ENCODE measurements around the gene MMRN2.

GRCh38 chr10:86958116-86958900, 893 bp upstream of the MMRN2 start, which contains the start of gene SNCG:
- TF ChIP-seq TCF12 (IDR thresholded peaks at IDR 0.05; ENCODE audit: low read depth, low read length) (no peak), EGR1 (IDR thresholded peaks at IDR 0.05; ENCODE audit: borderline replicate concordance, low read depth, low read length) (no peak), CTCF (IDR thresholded peaks at IDR 0.05; ENCODE audit: control extremely low read depth in 1 of 3, insufficient read depth in 1 of 3, low read depth in 1 of 3, low read length in 3 of 3) (no peak), RAD21 (IDR thresholded peaks at IDR 0.05 in 1 of 2, conservative IDR thresholded peaks at IDR 0.05 in 1 of 2; ENCODE audit: low read depth in 2 of 2, low read length in 2 of 2) (no peak), POLR2A (IDR thresholded peaks at IDR 0.05; ENCODE audit: control extremely low read depth in 1 of 2, low read depth in 2 of 2, low read length in 2 of 2) (no peak), CHD2 (IDR thresholded peaks at IDR 0.05; ENCODE audit: low read length) (no peak), EP300 (IDR thresholded peaks at IDR 0.05; ENCODE audit: borderline replicate concordance in 1 of 2, low read depth in 2 of 2, low read length in 2 of 2) (no peak), GABPA (IDR thresholded peaks at IDR 0.05; ENCODE audit: borderline replicate concordance, insufficient read depth, low read length) (no peak), POLR2AphosphoS5 (IDR thresholded peaks at IDR 0.05; ENCODE audit: low read depth, low read length) (no peak)
- TF ChIP-seq, protein P1, sequence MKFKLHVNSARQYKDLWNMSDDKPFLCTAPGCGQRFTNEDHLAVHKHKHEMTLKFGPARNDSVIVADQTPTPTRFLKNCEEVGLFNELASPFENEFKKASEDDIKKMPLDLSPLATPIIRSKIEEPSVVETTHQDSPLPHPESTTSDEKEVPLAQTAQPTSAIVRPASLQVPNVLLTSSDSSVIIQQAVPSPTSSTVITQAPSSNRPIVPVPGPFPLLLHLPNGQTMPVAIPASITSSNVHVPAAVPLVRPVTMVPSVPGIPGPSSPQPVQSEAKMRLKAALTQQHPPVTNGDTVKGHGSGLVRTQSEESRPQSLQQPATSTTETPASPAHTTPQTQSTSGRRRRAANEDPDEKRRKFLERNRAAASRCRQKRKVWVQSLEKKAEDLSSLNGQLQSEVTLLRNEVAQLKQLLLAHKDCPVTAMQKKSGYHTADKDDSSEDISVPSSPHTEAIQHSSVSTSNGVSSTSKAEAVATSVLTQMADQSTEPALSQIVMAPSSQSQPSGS (IDR thresholded peaks at IDR 0.05; ENCODE audit: low read length): no peak
- TF ChIP-seq, protein P2, sequence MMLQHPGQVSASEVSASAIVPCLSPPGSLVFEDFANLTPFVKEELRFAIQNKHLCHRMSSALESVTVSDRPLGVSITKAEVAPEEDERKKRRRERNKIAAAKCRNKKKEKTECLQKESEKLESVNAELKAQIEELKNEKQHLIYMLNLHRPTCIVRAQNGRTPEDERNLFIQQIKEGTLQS (IDR thresholded peaks at IDR 0.05; ENCODE audit: insufficient read depth, low read depth, low read length): no peak
